ENCODE data around the gene THADA.

- TF ChIP-seq CTCF (IDR thresholded peaks at IDR 0.05; ENCODE audit: poor library complexity) = no peak
- no peak for TF ChIP-seq EZH2 (IDR thresholded peaks at IDR 0.05; ENCODE audit: borderline replicate concordance)
- TF ChIP-seq EZH2phosphoT487 (IDR thresholded peaks at IDR 0.05; ENCODE audit: low read depth, severe bottlenecking, unreplicated experiment) = no peak
Measured at GRCh38 chr2:43180897-43181296, 414.9 kb downstream of the THADA start.

All from hepatocyte (in vitro differentiated cells).